HG03045 (cell line): ENCODE measurements around the gene MRPS31.
"Not testable (repeated sequence)": the region's sequence is repeated elsewhere in the genome, so short reads cannot be mapped to it uniquely, and the experiment has no call there.

Experiments used
- ATAC-seq: cut with Tn5 transposase; IDR thresholded peaks from one replicate; pipeline ENCODE4 v1.9.1; 2021; ENCODE audit warnings: mild to moderate bottlenecking, moderate library complexity; ENCODE audit not compliant: unreplicated experiment

Gene MRPS31

GRCh38 chr13:40764587-40765403 lies 6.2 kb downstream of the MRPS31 start:
- ATAC-seq, result peak; percentile 59

GRCh38 chr13:40762849-40763248 lies 8.1 kb downstream of the MRPS31 start:
- ATAC-seq, result no peak

- ATAC-seq, result peak; percentile 51
Measured at GRCh38 chr13:40758811-40759210, 12.2 kb downstream of the MRPS31 start.

GRCh38 chr13:40756042-40756441 lies 14.9 kb downstream of the MRPS31 start:
- ATAC-seq, result peak; percentile 47

- ATAC-seq, result no peak
Measured at GRCh38 chr13:40755082-40755700, 15.8 kb downstream of the MRPS31 start.

GRCh38 chr13:40749327-40749726 lies 21.7 kb downstream of the MRPS31 start:
- ATAC-seq, result no peak

- ATAC-seq, result not testable (repeated sequence)
Measured at GRCh38 chr13:40735232-40735548, 35.8 kb downstream of the MRPS31 start.

GRCh38 chr13:40734536-40735231 lies 36.3 kb downstream of the MRPS31 start:
- not testable (repeated sequence) for ATAC-seq

GRCh38 chr13:40732658-40733057 lies 38.3 kb downstream of the MRPS31 start:
- no peak for ATAC-seq

- no peak for ATAC-seq
Measured at GRCh38 chr13:40728595-40728994, 42.4 kb downstream of the MRPS31 start.

- ATAC-seq, result not testable (repeated sequence)
Measured at GRCh38 chr13:40714433-40714832, 56.6 kb downstream of the MRPS31 start.

- no peak for ATAC-seq
Measured at GRCh38 chr13:40706439-40706838, 64.6 kb downstream of the MRPS31 start.

GRCh38 chr13:40697711-40698110 lies 73.3 kb downstream of the MRPS31 start:
- no peak for ATAC-seq

- no peak for ATAC-seq
Measured at GRCh38 chr13:40694426-40694825, 76.6 kb downstream of the MRPS31 start.

- ATAC-seq, result peak; percentile 50
Measured at GRCh38 chr13:40692946-40693345, 78.0 kb downstream of the MRPS31 start.

- no peak for ATAC-seq
Measured at GRCh38 chr13:40688781-40689180, 82.2 kb downstream of the MRPS31 start.

GRCh38 chr13:40682449-40683240 lies 88.3 kb downstream of the MRPS31 start:
- ATAC-seq, result no peak

GRCh38 chr13:40681341-40682146 lies 89.4 kb downstream of the MRPS31 start:
- no peak for ATAC-seq

- ATAC-seq, result no peak
Measured at GRCh38 chr13:40680659-40681323, 90.2 kb downstream of the MRPS31 start.

- ATAC-seq, result no peak
Measured at GRCh38 chr13:40679480-40679985, 91.5 kb downstream of the MRPS31 start.
